Vagina (tissue), 2 donors: ENCODE data around the gene FAM228A. TPM values are rescaled to one million over a fixed set of nuclear protein-coding genes. Genes with fewer than 3 reads are reported as not detected.

Source experiments
- DNase-seq, 2 donors: peaks; one replicate each; pipeline ENCODE4 v3.0.0-alpha.2; 2017; ENCODE audit errors: extremely low spot score in 2 of 2
- H3K27ac ChIP-seq: fragments of 200-600 bp; sonication (generic); one replicate; pipeline ENCODE4 v1.5.1; 2019
- H3K27me3 ChIP-seq: fragments of 200-600 bp; sonication (generic); one replicate; pipeline ENCODE4 v1.5.1; 2019
- H3K36me3 ChIP-seq, 2 donors: fragments of 200-600 bp; sonication (generic); one replicate each; pipeline ENCODE4 v1.5.1; 2017 to 2019
- H3K4me1 ChIP-seq: fragments of 200-600 bp; sonication (generic); one replicate; pipeline ENCODE4 v1.5.1; 2019
- H3K4me3 ChIP-seq, 2 donors: fragments of 200-600 bp; sonication (generic); 1 replicate in 1 of 2; 2 replicates in 1 of 2; pipeline ENCODE4 v1.5.1; 2016 to 2019
- H3K9me3 ChIP-seq: fragments of 200-600 bp; sonication (generic); one replicate; pipeline ENCODE4 v1.5.1; 2019
- CTCF ChIP-seq, 3 experiments: fragments of 450-650 bp in 2 of 3; fragments of 200-600 bp in 1 of 3; sonication (generic) in 1 of 3; IDR thresholded peaks; one replicate each; pipeline ENCODE4 v1.5.1; 2017 to 2019; ENCODE audit warnings: antibody characterized with exemption in 3 of 3, mild to moderate bottlenecking in 2 of 3, moderate library complexity in 2 of 3
- POLR2A ChIP-seq, 2 donors: fragments of 450-650 bp; IDR thresholded peaks; one replicate each; pipeline ENCODE4 v1.6.1; 2017; ENCODE audit warnings: antibody characterized with exemption in 2 of 2, mild to moderate bottlenecking in 2 of 2, moderate library complexity in 2 of 2
- POLR2AphosphoS5 ChIP-seq, 2 donors: sonication (generic); formaldehyde crosslinking; IDR thresholded peaks; one replicate each; pipeline ENCODE4 v1.9.0; 2017; ENCODE audit warnings: antibody characterized with exemption in 2 of 2, mild to moderate bottlenecking in 2 of 2, low read depth in 1 of 2; ENCODE audit not compliant: insufficient read depth in 1 of 2
- intact Hi-C: fragments of 100-400 bp; cut with DNase I; formaldehyde crosslinking; loops from one replicate; pipeline ENCODE4 v1.15.1; 2023
- total RNA-seq: library from RNA; depleted of rRNA; stranded (reverse); fragments of >200 nt; gene quantifications from one replicate; pipeline ENCODE4 v1.2.3, GENCODE V29; 2016

Gene FAM228A
- total RNA-seq, 1 donor from 2014 or later: 0.98 TPM

- Histone ChIP-seq H3K4me1 (no peaks in the 10 kb centered on the region), H3K4me3 (no peak overlapping the region), H3K27me3 (no peaks in the 10 kb centered on the region), H3K36me3 (no peaks in the 10 kb centered on the region), H3K9me3 (peaks cover 4% of the 10 kb centered on the region), H3K27ac (no peak overlapping the region)
- no peak for DNase-seq
- TF ChIP-seq POLR2AphosphoS5 (IDR thresholded peaks at IDR 0.05; ENCODE audit: insufficient read depth in 1 of 2, low read depth in 1 of 2): no peak
- no peak for TF ChIP-seq POLR2A (IDR thresholded peaks at IDR 0.05)
- no peak for TF ChIP-seq CTCF (IDR thresholded peaks at IDR 0.05)
- intact Hi-C loops: no loop called here
These were observed 22.2 kb upstream of the FAM228A start for GRCh38 chr2:24152413-24153197.

GRCh38 chr2:24153478-24153877 is 21.4 kb upstream of the FAM228A start:
- Histone ChIP-seq H3K36me3 (no peaks in the 10 kb centered on the region), H3K27me3 (no peaks in the 10 kb centered on the region), H3K9me3 (no peaks in the 10 kb centered on the region), H3K4me3 (no peak overlapping the region), H3K27ac (no peak overlapping the region), H3K4me1 (no peaks in the 10 kb centered on the region)
- intact Hi-C loops: no loop called here
- DNase-seq: no peak
- TF ChIP-seq POLR2A (IDR thresholded peaks at IDR 0.05): no peak
- TF ChIP-seq POLR2AphosphoS5 (IDR thresholded peaks at IDR 0.05; ENCODE audit: insufficient read depth in 1 of 2, low read depth in 1 of 2): no peak
- no peak for TF ChIP-seq CTCF (IDR thresholded peaks at IDR 0.05)

- no peaks in the 10 kb centered on the region for H3K27me3 ChIP-seq
- H3K4me3 ChIP-seq: no peak overlapping the region
- no peaks in the 10 kb centered on the region for H3K36me3 ChIP-seq
- DNase-seq: no peak
- H3K27ac ChIP-seq: no peak overlapping the region
- TF ChIP-seq POLR2A (IDR thresholded peaks at IDR 0.05): no peak
- TF ChIP-seq POLR2AphosphoS5 (IDR thresholded peaks at IDR 0.05; ENCODE audit: insufficient read depth in 1 of 2, low read depth in 1 of 2): no peak
- no peak for TF ChIP-seq CTCF (IDR thresholded peaks at IDR 0.05)
- no peaks in the 10 kb centered on the region for H3K4me1 ChIP-seq
- intact Hi-C loops: no loop called here
- no peaks in the 10 kb centered on the region for H3K9me3 ChIP-seq
These were observed 16.7 kb upstream of the FAM228A start for GRCh38 chr2:24158131-24158530.

- no peaks in the 10 kb centered on the region for H3K27me3 ChIP-seq
- no peak overlapping the region for H3K4me3 ChIP-seq
- no peak for TF ChIP-seq CTCF (IDR thresholded peaks at IDR 0.05)
- TF ChIP-seq POLR2AphosphoS5 (IDR thresholded peaks at IDR 0.05; ENCODE audit: insufficient read depth in 1 of 2, low read depth in 1 of 2): no peak
- TF ChIP-seq POLR2A (IDR thresholded peaks at IDR 0.05): no peak
- no peaks in the 10 kb centered on the region for H3K9me3 ChIP-seq
- no peaks in the 10 kb centered on the region for H3K4me1 ChIP-seq
- H3K36me3 ChIP-seq: no peaks in the 10 kb centered on the region
- no peak overlapping the region for H3K27ac ChIP-seq
- intact Hi-C loops: no loop called here
- no peak for DNase-seq
These were observed 15.1 kb upstream of the FAM228A start for GRCh38 chr2:24159708-24160107.

- DNase-seq: no peak
- intact Hi-C loops: no loop called here
- Histone ChIP-seq H3K27me3 (no peaks in the 10 kb centered on the region), H3K4me3 (no peak overlapping the region), H3K9me3 (no peaks in the 10 kb centered on the region), H3K4me1 (no peaks in the 10 kb centered on the region), H3K36me3 (no peaks in the 10 kb centered on the region), H3K27ac (no peak overlapping the region)
- TF ChIP-seq CTCF (IDR thresholded peaks at IDR 0.05): no peak
- no peak for TF ChIP-seq POLR2A (IDR thresholded peaks at IDR 0.05)
- no peak for TF ChIP-seq POLR2AphosphoS5 (IDR thresholded peaks at IDR 0.05; ENCODE audit: insufficient read depth in 1 of 2, low read depth in 1 of 2)
These were observed 14.1 kb upstream of the FAM228A start for GRCh38 chr2:24160761-24161160.
